Endothelial cell of umbilical vein (primary cell): ENCODE results near the gene ENO2.

Experiments used
- EZH2 ChIP-seq: IDR thresholded peaks from 2 replicates; pipeline ENCODE4 v1.6.1; 2012; ENCODE audit warnings: borderline replicate concordance, low read depth, mild to moderate bottlenecking, moderate library complexity, low read length, inconsistent platforms; ENCODE audit not compliant: severe bottlenecking
- FOS ChIP-seq: IDR thresholded peaks from 2 replicates; pipeline ENCODE4 v1.6.1; 2011; ENCODE audit warnings: mild to moderate bottlenecking, low read length, moderate library complexity, borderline replicate concordance; ENCODE audit not compliant: insufficient read depth
- JUN ChIP-seq: IDR thresholded peaks from 2 replicates; pipeline ENCODE4 v1.6.1; 2011; ENCODE audit warnings: borderline replicate concordance, low read depth; ENCODE audit not compliant: insufficient read length, insufficient read depth
- MYC ChIP-seq: IDR thresholded peaks from one replicate; pipeline ENCODE4 v1.6.1; 2011; ENCODE audit warnings: mild to moderate bottlenecking, low read depth, low read length
- POLR2A ChIP-seq: IDR thresholded peaks from 2 replicates; pipeline ENCODE4 v1.6.1; 2012; ENCODE audit warnings: low read depth, mild to moderate bottlenecking, control low read depth, low read length
- POLR2AphosphoS5 ChIP-seq: IDR thresholded peaks from 2 replicates; pipeline ENCODE4 v1.6.1; 2012; ENCODE audit warnings: low read depth, mild to moderate bottlenecking, control low read depth, low read length, moderate library complexity; ENCODE audit not compliant: insufficient read depth
- TF ChIP-seq, protein P1 (sequence below), 2 donors: IDR thresholded peaks; 1 replicate in 1 of 2; 2 replicates in 1 of 2; pipeline ENCODE4 v1.5.1; 2011; ENCODE audit warnings: low read length in 2 of 2, mild to moderate bottlenecking in 2 of 2, moderate library complexity in 2 of 2, control low read depth in 1 of 2, inconsistent platforms in 1 of 2, low read depth in 1 of 2; ENCODE audit not compliant: insufficient read depth in 1 of 2; ENCODE audit errors: extremely low read depth in 1 of 2
- TF ChIP-seq, protein P2 (sequence below): IDR thresholded peaks from 2 replicates; pipeline ENCODE4 v1.6.1; 2011; ENCODE audit not compliant: insufficient read depth, insufficient read length

DNA sequence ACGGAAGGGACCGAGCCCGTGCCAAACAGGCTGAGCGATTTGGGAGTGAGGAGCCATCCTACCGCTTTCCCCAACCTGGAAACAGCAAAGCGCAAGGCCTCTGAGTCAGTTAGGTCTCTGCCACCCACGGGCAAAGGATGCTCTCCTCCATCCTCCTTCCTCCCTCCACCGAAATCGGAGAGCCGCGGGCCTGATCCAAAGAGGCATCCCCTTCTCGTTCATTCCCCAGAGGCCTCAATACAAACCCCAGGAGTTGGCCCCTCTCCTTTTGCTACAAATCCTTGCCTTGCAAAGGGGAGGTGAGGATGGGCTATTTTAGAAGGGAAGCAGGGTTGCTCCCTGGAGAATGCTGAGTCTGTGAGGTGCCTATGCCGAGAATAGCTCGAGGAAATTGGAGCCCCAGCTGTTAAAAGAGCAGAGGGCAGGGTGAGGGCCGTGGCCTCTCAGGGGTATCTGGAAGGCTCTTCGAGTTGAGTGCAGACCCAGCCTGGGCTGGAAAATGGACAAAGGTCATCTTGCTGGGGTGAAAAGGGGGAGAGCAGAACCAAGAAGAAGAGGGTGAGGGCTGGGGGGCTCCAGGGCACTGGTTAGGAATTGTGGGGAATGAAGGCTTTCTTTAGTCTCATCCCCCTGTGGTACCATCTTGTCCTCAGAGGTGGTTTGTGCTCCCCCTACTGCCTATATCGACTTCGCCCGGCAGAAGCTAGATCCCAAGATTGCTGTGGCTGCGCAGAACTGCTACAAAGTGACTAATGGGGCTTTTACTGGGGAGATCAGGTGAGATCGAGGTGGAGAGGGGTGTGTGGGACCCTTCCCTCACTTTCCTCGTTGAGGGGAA is 46.0 kb upstream of the ENO2 start:
- TF ChIP-seq POLR2AphosphoS5, result no peak
- TF ChIP-seq, protein P1, sequence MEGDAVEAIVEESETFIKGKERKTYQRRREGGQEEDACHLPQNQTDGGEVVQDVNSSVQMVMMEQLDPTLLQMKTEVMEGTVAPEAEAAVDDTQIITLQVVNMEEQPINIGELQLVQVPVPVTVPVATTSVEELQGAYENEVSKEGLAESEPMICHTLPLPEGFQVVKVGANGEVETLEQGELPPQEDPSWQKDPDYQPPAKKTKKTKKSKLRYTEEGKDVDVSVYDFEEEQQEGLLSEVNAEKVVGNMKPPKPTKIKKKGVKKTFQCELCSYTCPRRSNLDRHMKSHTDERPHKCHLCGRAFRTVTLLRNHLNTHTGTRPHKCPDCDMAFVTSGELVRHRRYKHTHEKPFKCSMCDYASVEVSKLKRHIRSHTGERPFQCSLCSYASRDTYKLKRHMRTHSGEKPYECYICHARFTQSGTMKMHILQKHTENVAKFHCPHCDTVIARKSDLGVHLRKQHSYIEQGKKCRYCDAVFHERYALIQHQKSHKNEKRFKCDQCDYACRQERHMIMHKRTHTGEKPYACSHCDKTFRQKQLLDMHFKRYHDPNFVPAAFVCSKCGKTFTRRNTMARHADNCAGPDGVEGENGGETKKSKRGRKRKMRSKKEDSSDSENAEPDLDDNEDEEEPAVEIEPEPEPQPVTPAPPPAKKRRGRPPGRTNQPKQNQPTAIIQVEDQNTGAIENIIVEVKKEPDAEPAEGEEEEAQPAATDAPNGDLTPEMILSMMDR (IDR thresholded peaks at IDR 0.05; ENCODE audit: extremely low read depth in 1 of 2, insufficient read depth in 1 of 2, low read depth in 1 of 2, low read length in 2 of 2), result peak in 1 of 2 donors; percentile 25
- no peak for TF ChIP-seq POLR2A
- no peak for TF ChIP-seq EZH2
- no peak for TF ChIP-seq FOS
- TF ChIP-seq, protein P2, sequence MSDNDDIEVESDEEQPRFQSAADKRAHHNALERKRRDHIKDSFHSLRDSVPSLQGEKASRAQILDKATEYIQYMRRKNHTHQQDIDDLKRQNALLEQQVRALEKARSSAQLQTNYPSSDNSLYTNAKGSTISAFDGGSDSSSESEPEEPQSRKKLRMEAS, result no peak
- no peak for TF ChIP-seq MYC
- TF ChIP-seq JUN, result no peak
